Epithelial cell of esophagus (primary cell): ENCODE measurements around the gene CNBD2.
"Not testable (repeated sequence)": the region's sequence is repeated elsewhere in the genome, so short reads cannot be mapped to it uniquely, and the experiment has no call there.

Experiments used
- DNase-seq: peaks from one replicate; pipeline ENCODE4 v3.0.0; 2010; ENCODE audit warnings: low read depth
- H3K4me3 ChIP-seq: 2 replicates; pipeline ENCODE4 v1.5.1; 2011; ENCODE audit warnings: mild to moderate bottlenecking, low read length, control low read depth
- CTCF ChIP-seq: IDR thresholded peaks from 2 replicates; pipeline ENCODE4 v1.5.1; 2011; ENCODE audit warnings: low read depth, mild to moderate bottlenecking, low read length, control low read depth, inconsistent platforms; ENCODE audit not compliant: insufficient read depth; ENCODE audit errors: missing control alignments

CNBD2 gene

GRCh38 chr20:36008461-36009035, 40.2 kb downstream of the CNBD2 start:
- no peak for TF ChIP-seq CTCF
- H3K4me3 ChIP-seq = no peak overlapping the region
- no peak for DNase-seq

GRCh38 chr20:36010076-36010475, 41.7 kb downstream of the CNBD2 start:
- no peak for TF ChIP-seq CTCF
- DNase-seq = no peak
- H3K4me3 ChIP-seq = no peak overlapping the region

DNA sequence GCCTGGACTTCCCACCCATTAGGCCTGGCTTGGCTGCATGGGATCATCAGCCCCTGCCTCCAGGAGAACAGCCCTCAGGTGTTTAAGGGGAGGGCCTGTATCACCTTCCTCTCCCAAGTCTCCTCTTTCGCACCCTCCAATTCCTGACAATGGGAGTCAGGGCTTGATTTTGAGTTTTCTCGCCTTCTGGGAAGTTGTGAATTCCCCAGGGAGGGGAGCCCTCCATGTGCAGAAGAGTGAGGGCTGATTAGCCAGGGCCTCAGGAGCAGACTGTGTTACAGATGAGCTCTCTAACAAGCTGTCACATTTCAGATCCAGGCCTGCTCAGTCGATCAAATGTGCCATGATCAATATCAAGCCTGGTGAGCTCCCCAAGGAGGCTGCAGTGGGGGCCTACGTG, 42.4 kb downstream of the CNBD2 start:
- no peak overlapping the region for H3K4me3 ChIP-seq
- DNase-seq = no peak
- TF ChIP-seq CTCF = no peak

- no peak for TF ChIP-seq CTCF
- no peak overlapping the region for H3K4me3 ChIP-seq
- DNase-seq = no peak
Observed at GRCh38 chr20:36015806-36016403, 47.5 kb downstream of the CNBD2 start.

- DNase-seq = no peak
- TF ChIP-seq CTCF = no peak
- H3K4me3 ChIP-seq = no peak overlapping the region
Observed at GRCh38 chr20:36017048-36017951, 48.9 kb downstream of the CNBD2 start.

- no peak overlapping the region for H3K4me3 ChIP-seq
- TF ChIP-seq CTCF = no peak
- DNase-seq = no peak
Observed at GRCh38 chr20:36018208-36018988, 50.0 kb downstream of the CNBD2 start.

DNA sequence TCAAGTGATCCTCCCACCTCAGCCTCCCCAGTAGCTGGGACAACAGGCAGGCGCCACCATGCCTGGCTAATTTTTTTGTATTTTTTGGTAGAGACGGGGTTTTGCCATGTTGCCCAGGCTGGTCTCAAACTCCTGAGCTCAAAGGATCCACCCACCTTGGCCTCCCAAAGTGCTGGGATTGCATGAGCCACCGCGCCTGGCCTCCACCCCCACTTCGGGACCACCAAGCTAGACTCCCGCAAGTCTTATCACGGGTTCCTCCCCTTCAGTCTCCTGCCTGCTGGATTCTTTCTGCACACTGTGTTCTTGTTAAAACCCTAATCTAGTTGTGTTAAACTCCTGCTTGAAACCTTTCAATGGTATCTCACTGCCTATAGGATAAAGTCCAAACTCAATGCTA, 57.7 kb downstream of the CNBD2 start:
- not testable (repeated sequence) for H3K4me3 ChIP-seq, DNase-seq
